Nephron progenitor cell (in vitro differentiated cells): ENCODE measurements around the gene DOC2A.
"Not testable (repeated sequence)": the region's sequence is repeated elsewhere in the genome, so short reads cannot be mapped to it uniquely, and the experiment has no call there.

Experiments
- DNase-seq: peaks from one replicate; pipeline ENCODE4 v3.0.0; 2021
- H3K27ac Mint-ChIP-seq: 2 replicates; pipeline ENCODE4 v1.8.0; 2021; ENCODE audit warnings: mild to moderate bottlenecking, moderate library complexity, mixed read lengths
- H3K27me3 Mint-ChIP-seq: 2 replicates; pipeline ENCODE4 v1.8.0; 2021; ENCODE audit warnings: mild to moderate bottlenecking, low read depth, mixed read lengths; ENCODE audit not compliant: poor library complexity
- H3K36me3 Mint-ChIP-seq: 2 replicates; pipeline ENCODE4 v1.8.0; 2021; ENCODE audit warnings: low read depth, mixed read lengths
- H3K4me1 Mint-ChIP-seq: 2 replicates; pipeline ENCODE4 v1.8.0; 2021; ENCODE audit warnings: mixed read lengths
- H3K4me3 Mint-ChIP-seq: 2 replicates; pipeline ENCODE4 v1.8.0; 2021; ENCODE audit warnings: mild to moderate bottlenecking, moderate library complexity, mixed read lengths
- H3K9me3 Mint-ChIP-seq: 2 replicates; pipeline ENCODE4 v1.8.0; 2021; ENCODE audit warnings: mild to moderate bottlenecking, moderate library complexity, mixed read lengths
- TF ChIP-seq, protein P1 (sequence below): fragments of 200-600 bp; sonication (generic); IDR thresholded peaks from 2 replicates; pipeline ENCODE4 v1.5.0; 2021; ENCODE audit warnings: antibody characterized with exemption

Gene DOC2A

GRCh38 chr16:29961127-29961478, 49.7 kb downstream of the DOC2A start:
- peaks cover 18% of the 10 kb centered on the region for H3K4me1 Mint-ChIP-seq
- TF ChIP-seq, protein P1, sequence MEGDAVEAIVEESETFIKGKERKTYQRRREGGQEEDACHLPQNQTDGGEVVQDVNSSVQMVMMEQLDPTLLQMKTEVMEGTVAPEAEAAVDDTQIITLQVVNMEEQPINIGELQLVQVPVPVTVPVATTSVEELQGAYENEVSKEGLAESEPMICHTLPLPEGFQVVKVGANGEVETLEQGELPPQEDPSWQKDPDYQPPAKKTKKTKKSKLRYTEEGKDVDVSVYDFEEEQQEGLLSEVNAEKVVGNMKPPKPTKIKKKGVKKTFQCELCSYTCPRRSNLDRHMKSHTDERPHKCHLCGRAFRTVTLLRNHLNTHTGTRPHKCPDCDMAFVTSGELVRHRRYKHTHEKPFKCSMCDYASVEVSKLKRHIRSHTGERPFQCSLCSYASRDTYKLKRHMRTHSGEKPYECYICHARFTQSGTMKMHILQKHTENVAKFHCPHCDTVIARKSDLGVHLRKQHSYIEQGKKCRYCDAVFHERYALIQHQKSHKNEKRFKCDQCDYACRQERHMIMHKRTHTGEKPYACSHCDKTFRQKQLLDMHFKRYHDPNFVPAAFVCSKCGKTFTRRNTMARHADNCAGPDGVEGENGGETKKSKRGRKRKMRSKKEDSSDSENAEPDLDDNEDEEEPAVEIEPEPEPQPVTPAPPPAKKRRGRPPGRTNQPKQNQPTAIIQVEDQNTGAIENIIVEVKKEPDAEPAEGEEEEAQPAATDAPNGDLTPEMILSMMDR, result no peak
- H3K36me3 Mint-ChIP-seq, result peaks cover 14% of the 10 kb centered on the region
- no peak overlapping the region for H3K27ac Mint-ChIP-seq
- peak overlapping the region; percentile 90 for H3K4me3 Mint-ChIP-seq
- no peaks in the 10 kb centered on the region for H3K9me3 Mint-ChIP-seq
- no peaks in the 10 kb centered on the region for H3K27me3 Mint-ChIP-seq
- no peak for DNase-seq

- not testable (repeated sequence) for H3K9me3 Mint-ChIP-seq, DNase-seq, H3K27ac Mint-ChIP-seq, H3K27me3 Mint-ChIP-seq, H3K36me3 Mint-ChIP-seq
- Mint-ChIP-seq H3K4me3 (peak overlapping the region; percentile 45), H3K4me1 (peaks cover 18% of the 10 kb centered on the region)
Measured at GRCh38 chr16:29959821-29960220, 51.0 kb downstream of the DOC2A start.

DNA sequence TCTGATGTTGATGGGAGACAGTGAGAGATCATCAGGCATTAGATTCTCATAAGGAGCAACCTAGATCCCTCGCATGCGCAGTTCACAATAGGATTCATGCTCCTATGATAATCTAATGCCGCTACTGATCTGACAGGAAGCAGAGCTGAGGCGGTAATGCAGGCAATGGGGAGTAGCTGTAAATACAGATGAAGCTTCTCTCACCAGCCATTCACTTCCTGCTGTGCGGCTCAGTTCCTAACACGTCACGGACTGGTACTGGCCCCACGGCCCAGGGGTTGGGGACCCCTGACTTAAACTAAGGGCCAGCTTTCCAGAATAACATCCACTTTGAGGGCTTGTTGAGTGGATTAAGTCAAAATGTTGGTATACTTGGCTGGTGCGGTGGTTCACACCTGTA, 51.5 kb downstream of the DOC2A start:
- Mint-ChIP-seq H3K36me3 (peaks cover 5% of the 10 kb centered on the region), H3K4me3 (no peak overlapping the region), H3K4me1 (peaks cover 18% of the 10 kb centered on the region), H3K27me3 (no peaks in the 10 kb centered on the region), H3K9me3 (no peaks in the 10 kb centered on the region), H3K27ac (no peak overlapping the region)
- DNase-seq, result no peak
- TF ChIP-seq, protein P1, result no peak

GRCh38 chr16:29958756-29959155, 52.1 kb downstream of the DOC2A start:
- Mint-ChIP-seq H3K4me1 (peaks cover 18% of the 10 kb centered on the region), H3K4me3 (no peak overlapping the region), H3K9me3 (no peaks in the 10 kb centered on the region), H3K27me3 (no peaks in the 10 kb centered on the region), H3K27ac (no peak overlapping the region), H3K36me3 (peaks cover 5% of the 10 kb centered on the region)
- TF ChIP-seq, protein P1, result no peak
- no peak for DNase-seq
